Non-pigmented ciliary epithelial cell (primary cell): ENCODE measurements around the gene CCND1.
"Not testable (repeated sequence)": the region's sequence is repeated elsewhere in the genome, so short reads cannot be mapped to it uniquely, and the experiment has no call there.

Experiments
- DNase-seq: peaks from one replicate; pipeline ENCODE4 v3.0.0-alpha.2; 2010; ENCODE audit warnings: low read depth

CCND1 gene

DNA sequence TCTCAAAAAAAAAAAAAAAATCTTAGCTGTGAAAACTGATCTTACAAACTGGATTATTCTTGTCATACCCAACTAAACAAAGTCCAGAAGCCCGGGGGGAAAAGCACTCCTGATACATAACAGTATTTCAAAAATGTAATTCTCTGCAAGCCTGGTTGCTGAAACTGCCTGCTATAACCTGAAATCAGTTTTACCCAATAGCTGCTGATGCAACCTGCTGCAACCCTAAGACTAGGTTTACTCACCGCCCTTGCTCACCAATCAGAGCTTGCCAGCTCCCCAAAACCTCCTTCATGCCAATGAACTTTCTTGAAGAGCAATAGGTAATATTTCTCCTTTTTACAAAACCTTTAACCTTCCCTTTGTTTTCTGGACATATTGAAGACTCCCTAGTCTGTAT lies 50.5 kb downstream of the CCND1 start:
- DNase-seq = no peak

DNA sequence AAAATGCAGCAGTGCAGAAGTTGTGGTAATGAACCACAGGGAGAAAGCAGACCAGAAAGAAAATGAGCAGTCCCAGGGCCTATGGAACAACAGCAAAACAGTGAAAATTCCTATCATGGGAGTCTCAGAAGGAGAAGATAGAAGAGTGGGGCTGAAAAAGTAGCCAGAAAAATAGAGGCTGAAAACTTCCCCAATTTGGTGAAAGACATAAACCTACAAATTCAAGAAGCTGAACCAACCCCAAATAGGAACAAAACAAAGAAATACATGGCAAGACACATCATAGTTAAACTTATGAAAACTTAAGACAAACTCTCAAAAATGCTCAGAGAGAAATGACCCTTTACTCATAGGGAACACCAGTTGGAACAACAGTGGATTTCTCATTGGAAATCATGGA lies 51.5 kb downstream of the CCND1 start:
- no peak for DNase-seq

- no peak for DNase-seq
These were observed 53.8 kb downstream of the CCND1 start for GRCh38 chr11:69694781-69695180.

- DNase-seq = no peak
These were observed 54.6 kb downstream of the CCND1 start for GRCh38 chr11:69695581-69695980.

- DNase-seq = not testable (repeated sequence)
These were observed 55.0 kb downstream of the CCND1 start for GRCh38 chr11:69695995-69696394.

DNA sequence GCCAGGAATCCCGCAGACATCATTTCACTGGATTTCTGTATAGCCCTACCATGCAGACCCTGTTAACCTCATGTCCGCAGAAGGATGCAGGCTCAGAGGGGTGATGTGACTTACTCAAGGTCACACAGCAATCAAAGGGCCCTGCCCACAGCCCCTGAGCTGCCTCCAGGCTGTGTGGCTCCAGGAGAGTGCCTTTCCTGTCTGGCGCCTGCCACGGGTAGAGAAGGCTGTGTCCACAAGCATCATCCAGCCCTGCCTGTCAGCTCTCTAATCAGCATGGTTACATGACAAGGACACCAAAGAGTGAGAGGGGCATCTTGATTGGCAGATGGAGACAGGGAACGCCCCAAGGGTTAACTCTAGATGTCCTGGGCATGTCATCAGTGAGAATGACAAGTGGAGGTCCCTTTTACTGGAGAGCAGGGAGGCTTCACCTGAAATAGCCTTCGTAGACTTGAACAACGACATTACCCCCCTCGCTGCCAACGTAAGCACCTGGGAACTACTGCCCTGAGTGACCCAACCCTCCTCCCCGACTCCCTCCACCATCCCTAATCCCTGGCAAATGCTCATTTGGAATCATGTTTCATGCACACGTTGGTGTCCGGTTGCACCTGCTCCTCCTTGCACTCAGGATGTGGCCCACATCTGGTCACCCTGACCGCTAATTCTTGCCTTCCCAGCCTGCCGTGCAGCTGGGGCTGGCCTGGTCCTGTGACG lies 56.0 kb downstream of the CCND1 start:
- DNase-seq = no peak

DNA sequence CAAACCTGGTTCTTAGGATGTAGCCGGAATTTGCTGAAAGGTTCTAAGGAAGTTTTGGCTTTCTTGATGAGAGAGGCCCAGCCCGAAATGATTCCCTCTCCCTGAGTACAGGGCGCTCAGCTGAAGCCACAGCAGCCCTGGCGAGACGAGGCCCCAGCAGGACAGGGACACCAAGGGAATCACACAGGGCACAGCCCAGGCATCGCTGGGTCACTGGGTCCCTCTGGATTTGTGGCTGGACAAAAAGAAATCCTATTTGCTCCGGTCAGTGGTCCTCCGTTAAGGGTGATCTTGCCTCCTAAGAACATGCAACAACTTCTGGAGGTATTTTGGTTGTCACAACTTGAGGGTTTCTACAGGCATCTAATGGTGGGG lies 56.5 kb downstream of the CCND1 start:
- no peak for DNase-seq

GRCh38 chr11:69697861-69698260 lies 56.9 kb downstream of the CCND1 start:
- DNase-seq = no peak

DNA sequence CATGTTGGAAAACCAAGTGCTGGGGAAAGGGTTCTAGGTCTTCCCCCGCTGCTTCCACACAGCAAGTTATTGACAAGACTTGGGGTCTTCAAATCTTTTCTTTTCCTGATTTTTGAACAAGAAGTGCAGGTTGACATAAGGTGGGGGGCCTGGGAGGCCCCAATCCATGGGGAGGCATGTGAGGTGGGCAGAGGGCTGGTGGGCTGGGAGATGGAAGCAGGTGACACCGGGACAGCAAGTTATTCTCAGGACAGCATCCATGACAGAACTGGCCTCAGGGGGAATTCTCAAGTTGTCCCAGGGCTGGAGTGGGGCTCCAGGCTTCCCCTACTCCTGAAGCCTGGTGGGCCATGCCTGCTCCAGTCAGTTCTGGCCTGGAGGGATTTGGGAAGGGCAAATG lies 57.4 kb downstream of the CCND1 start:
- DNase-seq = no peak

DNA sequence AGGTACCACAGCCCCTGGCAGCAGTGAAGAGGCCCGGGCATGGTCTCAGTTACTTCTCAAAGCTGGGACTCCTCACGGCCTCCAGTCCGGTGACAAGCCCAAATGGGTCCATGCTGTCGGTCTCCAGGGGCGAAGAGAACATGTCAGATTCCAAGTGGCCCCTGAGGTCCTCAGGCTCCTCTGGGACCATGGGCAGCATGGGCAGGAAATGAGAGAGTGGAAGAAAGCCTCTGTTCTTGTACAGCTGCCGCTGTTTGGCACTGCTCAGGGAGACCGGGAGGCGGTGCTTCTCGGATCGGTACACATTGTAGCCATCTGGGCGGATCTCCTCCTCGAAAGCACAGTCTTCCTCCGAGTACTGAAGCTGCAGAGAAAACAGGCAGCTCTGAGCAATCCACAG lies 58.3 kb downstream of the CCND1 start:
- no peak for DNase-seq

GRCh38 chr11:69700278-69701140 lies 59.6 kb downstream of the CCND1 start:
- no peak for DNase-seq

DNA sequence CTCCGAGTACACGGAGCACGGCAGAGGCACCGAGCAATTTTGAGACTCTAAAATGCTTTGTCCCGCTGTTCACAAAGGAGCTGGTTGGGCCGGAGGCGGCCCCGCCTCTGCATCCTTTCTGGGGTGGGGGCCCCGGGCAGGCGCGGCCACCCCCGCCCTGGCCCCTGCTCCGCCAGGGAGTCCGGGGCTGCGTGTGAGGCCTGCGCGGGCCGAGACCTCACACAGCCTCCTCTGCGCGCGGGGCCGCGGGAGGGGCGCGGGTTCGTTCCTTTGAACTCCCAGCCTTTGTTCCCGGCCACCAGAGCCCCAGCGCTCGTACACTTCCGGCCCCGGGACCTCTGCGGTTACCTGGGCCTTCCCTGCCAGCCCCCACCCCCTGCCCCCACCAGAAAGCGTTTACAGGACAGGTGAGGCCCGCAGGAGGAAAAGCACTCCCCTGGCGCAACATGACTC lies 61.3 kb downstream of the CCND1 start:
- no peak for DNase-seq

DNA sequence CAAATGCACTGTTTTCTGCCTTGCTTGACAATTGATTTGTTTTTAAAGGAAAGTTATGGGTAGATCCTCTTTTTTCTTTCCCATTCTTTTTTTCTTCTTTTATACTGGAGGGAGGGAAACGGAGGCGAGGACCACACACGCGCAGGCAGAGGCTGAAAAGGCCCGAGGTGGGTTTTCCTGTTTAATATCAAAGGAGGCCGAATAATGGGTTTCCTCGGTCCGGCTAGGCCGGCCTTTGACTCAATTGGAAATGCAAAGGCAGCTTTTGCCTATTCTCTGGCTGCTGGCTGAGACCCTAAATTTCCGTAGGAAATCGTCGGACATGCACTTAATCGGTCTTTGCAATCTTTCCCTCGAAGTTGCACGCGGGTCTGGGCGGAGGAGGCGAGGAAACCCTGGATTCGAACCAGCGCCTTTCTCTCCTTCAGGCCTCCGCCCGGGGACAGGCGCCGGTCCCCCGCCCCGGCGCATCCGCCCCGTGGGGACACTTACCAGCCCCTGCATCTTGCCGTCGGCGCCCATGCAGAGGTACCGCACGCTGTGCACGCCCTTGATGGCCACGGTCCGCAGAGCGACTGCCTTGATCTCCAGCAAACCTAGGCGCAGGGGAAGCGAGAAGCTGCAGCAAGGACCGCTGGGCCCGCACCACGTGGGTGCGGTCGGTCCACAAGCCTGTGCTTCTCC lies 62.0 kb downstream of the CCND1 start:
- no peak for DNase-seq

DNA sequence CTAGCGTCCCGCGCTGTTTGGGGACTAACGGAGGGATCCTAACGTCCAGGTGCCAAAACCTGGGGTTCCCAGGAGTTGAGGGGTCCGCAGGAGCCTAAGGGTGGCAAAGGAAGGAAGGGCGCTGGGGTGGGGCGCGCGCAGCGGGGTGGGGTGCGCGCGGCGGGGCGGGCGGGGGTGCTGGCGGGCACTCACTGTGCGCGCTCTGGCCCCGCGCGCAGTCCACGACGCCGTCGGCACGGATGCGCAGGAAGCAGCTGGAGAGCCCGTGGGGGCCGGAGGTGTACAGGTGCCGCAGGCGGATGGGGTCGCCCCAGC lies 62.5 kb downstream of the CCND1 start:
- no peak for DNase-seq
